ENCODE results near the gene FAM229A. TPM values are rescaled to one million over a fixed set of nuclear protein-coding genes. Genes with fewer than 3 reads are reported as not detected.

The FAM229A gene
- total and polyA plus RNA-seq, 9 of the 15 experiments (the other 6 are each of a cell fraction or from before 2014, with no cell fraction given) = 0.04 to 21.6 (median 7.4) TPM

GRCh38 chr1:32345289-32345827 lies 16.9 kb downstream of the FAM229A start (continued):
- TF ChIP-seq ARID3A (IDR thresholded peaks at IDR 0.05; ENCODE audit: borderline replicate concordance, low read depth, low read length) = no peak
- no peak for TF ChIP-seq ZSCAN29 (IDR thresholded peaks at IDR 0.05)
- TF ChIP-seq NBN (IDR thresholded peaks at IDR 0.05; ENCODE audit: low read depth) = no peak
- no peak for TF ChIP-seq HNRNPH1 (optimal IDR thresholded peaks at IDR 0.05; ENCODE audit: low read depth, low read length)
- TF ChIP-seq CBFB (CRISPR knock-in tag; IDR thresholded peaks at IDR 0.05) = no peak
- TF ChIP-seq NR1H2 (CRISPR knock-in tag; IDR thresholded peaks at IDR 0.05) = no peak
- no peak for TF ChIP-seq ZNF449 (CRISPR knock-in tag; IDR thresholded peaks at IDR 0.05)
- TF ChIP-seq, protein P1, sequence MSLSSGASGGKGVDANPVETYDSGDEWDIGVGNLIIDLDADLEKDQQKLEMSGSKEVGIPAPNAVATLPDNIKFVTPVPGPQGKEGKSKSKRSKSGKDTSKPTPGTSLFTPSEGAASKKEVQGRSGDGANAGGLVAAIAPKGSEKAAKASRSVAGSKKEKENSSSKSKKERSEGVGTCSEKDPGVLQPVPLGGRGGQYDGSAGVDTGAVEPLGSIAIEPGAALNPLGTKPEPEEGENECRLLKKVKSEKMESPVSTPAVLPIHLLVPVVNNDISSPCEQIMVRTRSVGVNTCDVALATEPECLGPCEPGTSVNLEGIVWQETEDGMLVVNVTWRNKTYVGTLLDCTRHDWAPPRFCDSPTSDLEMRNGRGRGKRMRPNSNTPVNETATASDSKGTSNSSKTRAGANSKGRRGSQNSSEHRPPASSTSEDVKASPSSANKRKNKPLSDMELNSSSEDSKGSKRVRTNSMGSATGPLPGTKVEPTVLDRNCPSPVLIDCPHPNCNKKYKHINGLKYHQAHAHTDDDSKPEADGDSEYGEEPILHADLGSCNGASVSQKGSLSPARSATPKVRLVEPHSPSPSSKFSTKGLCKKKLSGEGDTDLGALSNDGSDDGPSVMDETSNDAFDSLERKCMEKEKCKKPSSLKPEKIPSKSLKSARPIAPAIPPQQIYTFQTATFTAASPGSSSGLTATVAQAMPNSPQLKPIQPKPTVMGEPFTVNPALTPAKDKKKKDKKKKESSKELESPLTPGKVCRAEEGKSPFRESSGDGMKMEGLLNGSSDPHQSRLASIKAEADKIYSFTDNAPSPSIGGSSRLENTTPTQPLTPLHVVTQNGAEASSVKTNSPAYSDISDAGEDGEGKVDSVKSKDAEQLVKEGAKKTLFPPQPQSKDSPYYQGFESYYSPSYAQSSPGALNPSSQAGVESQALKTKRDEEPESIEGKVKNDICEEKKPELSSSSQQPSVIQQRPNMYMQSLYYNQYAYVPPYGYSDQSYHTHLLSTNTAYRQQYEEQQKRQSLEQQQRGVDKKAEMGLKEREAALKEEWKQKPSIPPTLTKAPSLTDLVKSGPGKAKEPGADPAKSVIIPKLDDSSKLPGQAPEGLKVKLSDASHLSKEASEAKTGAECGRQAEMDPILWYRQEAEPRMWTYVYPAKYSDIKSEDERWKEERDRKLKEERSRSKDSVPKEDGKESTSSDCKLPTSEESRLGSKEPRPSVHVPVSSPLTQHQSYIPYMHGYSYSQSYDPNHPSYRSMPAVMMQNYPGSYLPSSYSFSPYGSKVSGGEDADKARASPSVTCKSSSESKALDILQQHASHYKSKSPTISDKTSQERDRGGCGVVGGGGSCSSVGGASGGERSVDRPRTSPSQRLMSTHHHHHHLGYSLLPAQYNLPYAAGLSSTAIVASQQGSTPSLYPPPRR (CRISPR knock-in tag; IDR thresholded peaks at IDR 0.05; ENCODE audit: borderline replicate concordance) = no peak
- peak; percentile 56 for TF ChIP-seq ATF3 (IDR thresholded peaks at IDR 0.05)
- TF ChIP-seq ATF3 (CRISPR knock-in tag; conservative IDR thresholded peaks at IDR 0.05) = no peak
- TF ChIP-seq KDM5B (IDR thresholded peaks at IDR 0.05; ENCODE audit: insufficient replicate concordance, low read depth, low read length) = no peak
- TF ChIP-seq, protein P2, sequence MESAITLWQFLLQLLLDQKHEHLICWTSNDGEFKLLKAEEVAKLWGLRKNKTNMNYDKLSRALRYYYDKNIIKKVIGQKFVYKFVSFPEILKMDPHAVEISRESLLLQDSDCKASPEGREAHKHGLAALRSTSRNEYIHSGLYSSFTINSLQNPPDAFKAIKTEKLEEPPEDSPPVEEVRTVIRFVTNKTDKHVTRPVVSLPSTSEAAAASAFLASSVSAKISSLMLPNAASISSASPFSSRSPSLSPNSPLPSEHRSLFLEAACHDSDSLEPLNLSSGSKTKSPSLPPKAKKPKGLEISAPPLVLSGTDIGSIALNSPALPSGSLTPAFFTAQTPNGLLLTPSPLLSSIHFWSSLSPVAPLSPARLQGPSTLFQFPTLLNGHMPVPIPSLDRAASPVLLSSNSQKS (CRISPR knock-in tag; IDR thresholded peaks at IDR 0.05) = no peak
- TF ChIP-seq ZNF699 (CRISPR knock-in tag; IDR thresholded peaks at IDR 0.05; ENCODE audit: insufficient replicate concordance) = no peak
- no peak for TF ChIP-seq FUS (optimal IDR thresholded peaks at IDR 0.05; ENCODE audit: low read depth, low read length)

All from K562 (cell line).